GM23338 (cell line): Measurements from ENCODE around the gene FHOD1. TPM values are rescaled to one million over a fixed set of nuclear protein-coding genes. Genes with fewer than 3 reads are reported as not detected.

Experiments
- ATAC-seq: fragments of 200-7000 bp; cut with Tn5 transposase; 3 replicates; pipeline ENCODE4 v1.9.1; 2020
- DNase-seq: peaks from one replicate; pipeline ENCODE4 v3.0.0-alpha.2; 2015; ENCODE audit warnings: low spot score
- H2AFZ ChIP-seq: fragments of 200-600 bp; sonication (generic); 2 replicates; pipeline ENCODE4 v1.8.0; 2016; ENCODE audit warnings: antibody characterized with exemption, mild to moderate bottlenecking, moderate library complexity
- H3F3A ChIP-seq: fragments of 200-600 bp; sonication (generic); replicated peaks from 2 replicates; pipeline ENCODE4 v1.8.0; 2017; ENCODE audit warnings: antibody characterized with exemption, mixed run types, low read depth
- H3K27ac ChIP-seq: fragments of 200-600 bp; sonication (generic); 2 replicates; pipeline ENCODE4 v1.6.1; 2016; ENCODE audit warnings: low read depth
- H3K27me3 ChIP-seq: fragments of 200-600 bp; sonication (generic); 2 replicates; pipeline ENCODE4 v1.8.0; 2016; ENCODE audit warnings: mild to moderate bottlenecking, mixed run types, moderate library complexity; ENCODE audit not compliant: insufficient read depth
- H3K36me3 ChIP-seq: fragments of 200-600 bp; sonication (generic); 2 replicates; pipeline ENCODE4 v1.8.0; 2016; ENCODE audit warnings: mild to moderate bottlenecking; ENCODE audit not compliant: insufficient read depth
- H3K4me1 ChIP-seq: fragments of 200-600 bp; sonication (generic); 2 replicates; pipeline ENCODE4 v1.8.0; 2016; ENCODE audit warnings: mild to moderate bottlenecking, moderate library complexity; ENCODE audit not compliant: insufficient read depth
- H3K4me2 ChIP-seq: fragments of 200-600 bp; sonication (generic); 2 replicates; pipeline ENCODE4 v1.7.1; 2017; ENCODE audit warnings: mixed run types
- H3K4me3 ChIP-seq: fragments of 200-600 bp; sonication (generic); 2 replicates; pipeline ENCODE4 v1.6.1; 2016; ENCODE audit warnings: mixed run types
- H3K79me2 ChIP-seq: fragments of 200-600 bp; sonication (generic); replicated peaks from 2 replicates; pipeline ENCODE4 v1.8.0; 2017; ENCODE audit warnings: mild to moderate bottlenecking; ENCODE audit not compliant: insufficient read depth
- H3K9me2 ChIP-seq: fragments of 200-600 bp; sonication (generic); 2 replicates; pipeline ENCODE4 v1.8.0; 2017; ENCODE audit not compliant: insufficient read depth
- H4K20me1 ChIP-seq: fragments of 200-600 bp; sonication (generic); replicated peaks from 2 replicates; pipeline ENCODE4 v1.8.0; 2017; ENCODE audit warnings: mild to moderate bottlenecking; ENCODE audit not compliant: insufficient read depth
- H3K27ac Mint-ChIP-seq: 2 replicates; pipeline ENCODE4 v1.8.0; 2020; ENCODE audit warnings: inconsistent platforms, mild to moderate bottlenecking, moderate library complexity, mixed read lengths
- H3K27me3 Mint-ChIP-seq: 3 replicates; pipeline ENCODE4 v1.8.0; 2022; ENCODE audit warnings: low read depth, mild to moderate bottlenecking, moderate library complexity, mixed read lengths, inconsistent platforms; ENCODE audit not compliant: insufficient read depth, poor library complexity
- H3K36me3 Mint-ChIP-seq: 3 replicates; pipeline ENCODE4 v1.8.0; 2021; ENCODE audit warnings: low read depth, mild to moderate bottlenecking, inconsistent platforms, moderate library complexity, mixed read lengths
- H3K4me1 Mint-ChIP-seq: 3 replicates; pipeline ENCODE4 v1.8.0; 2020; ENCODE audit warnings: mild to moderate bottlenecking, inconsistent platforms, mixed read lengths
- H3K4me3 Mint-ChIP-seq: 3 replicates; pipeline ENCODE4 v1.8.0; 2021; ENCODE audit warnings: moderate library complexity, mild to moderate bottlenecking, inconsistent platforms, mixed read lengths
- H3K9me3 Mint-ChIP-seq: 3 replicates; pipeline ENCODE4 v1.8.0; 2020; ENCODE audit warnings: moderate library complexity, mild to moderate bottlenecking, inconsistent platforms, mixed read lengths
- CREB1 ChIP-seq: fragments of 250-450 bp; sonication (Bioruptor Pico); IDR thresholded peaks from 2 replicates; pipeline ENCODE4 v1.5.0; 2020; ENCODE audit warnings: low read depth, mild to moderate bottlenecking, moderate library complexity
- CTCF ChIP-seq, 2 experiments: fragments of 200-600 bp in 1 of 2; sonication (generic) in 1 of 2; conservative IDR thresholded peaks; 2 replicates each; pipeline versions ENCODE4 v1.5.1 to v1.6.1; 2016 to 2017; ENCODE audit warnings: antibody characterized with exemption in 2 of 2, low read depth in 2 of 2, mild to moderate bottlenecking in 2 of 2, moderate library complexity in 1 of 2
- EZH2 ChIP-seq: fragments of 200-600 bp; sonication (generic); IDR thresholded peaks from one replicate; pipeline ENCODE4 v1.8.0; 2017; ENCODE audit warnings: antibody characterized with exemption, mild to moderate bottlenecking, low read depth; ENCODE audit not compliant: unreplicated experiment
- NANOG ChIP-seq: IDR thresholded peaks from 2 replicates; pipeline ENCODE4 v1.6.1; 2016; ENCODE audit warnings: antibody characterized with exemption, borderline replicate concordance
- REST ChIP-seq: IDR thresholded peaks from one replicate; pipeline ENCODE4 v1.6.1; 2018; ENCODE audit warnings: antibody characterized with exemption; ENCODE audit not compliant: unreplicated experiment
- STAT1 ChIP-seq: IDR thresholded peaks from one replicate; pipeline ENCODE4 v1.6.1; 2016; ENCODE audit warnings: antibody characterized with exemption; ENCODE audit not compliant: unreplicated experiment
- ZNF331 ChIP-seq: fragments of 250-450 bp; sonication (Bioruptor Pico); IDR thresholded peaks from 2 replicates; pipeline ENCODE4 v1.5.0; 2020; ENCODE audit warnings: low read depth, mild to moderate bottlenecking, moderate library complexity
- ZNF462 ChIP-seq: fragments of 250-450 bp; sonication (Bioruptor Pico); IDR thresholded peaks from 2 replicates; pipeline ENCODE4 v1.5.0; 2020; ENCODE audit warnings: mild to moderate bottlenecking, moderate library complexity
- polyA plus RNA-seq: library from polyadenylated mRNA; unstranded; fragments of >200 nt; fragmentation: Nextera tagmentation; extraction: Ambion mirVana; gene quantifications from 2 replicates; pipeline ENCODE4 v1.2.1, GENCODE V29; 2016
- total RNA-seq: library from RNA; depleted of rRNA; stranded (reverse); fragments of >200 nt; shearing (Covaris generic); gene quantifications from 2 replicates; pipeline ENCODE4 v1.2.3, GENCODE V29; 2014

Gene FHOD1
- total and polyA plus RNA-seq, 2 experiments from 2014 or later = 26.2 to 52.7 TPM

DNA sequence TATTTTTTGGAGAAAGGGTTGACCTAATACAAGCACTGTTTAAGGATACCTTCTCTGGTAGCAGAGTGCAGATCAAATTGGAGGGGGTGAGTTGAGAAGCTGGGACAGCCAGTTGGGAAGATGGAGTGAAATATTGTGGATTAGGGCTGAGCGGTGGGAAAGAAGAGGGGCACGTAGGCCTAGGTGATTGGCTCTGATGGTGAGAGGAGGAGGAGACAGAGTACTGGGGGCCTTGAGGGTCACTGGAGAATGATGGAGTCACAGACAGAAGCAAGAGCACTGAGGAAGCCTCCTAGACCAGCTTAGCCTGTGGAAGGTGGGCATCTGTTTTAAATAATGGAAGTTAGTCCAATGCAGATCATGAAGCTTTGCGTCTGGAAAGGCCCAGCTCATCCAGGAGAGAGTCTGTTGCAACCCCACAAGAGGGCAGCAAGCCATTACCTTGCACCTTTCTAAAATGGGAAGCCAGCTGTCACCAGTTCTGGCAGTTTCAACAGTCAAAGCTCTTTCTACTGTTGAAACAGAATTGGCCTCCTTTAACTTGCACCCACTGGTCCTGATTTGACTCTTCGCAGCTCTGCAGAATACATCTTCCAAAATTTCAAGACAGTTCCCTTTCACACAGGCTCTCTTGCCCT lies 13.3 kb upstream of the FHOD1 start:
- Histone ChIP-seq H3K4me2 (no peak overlapping the region), H3K4me1 (no peaks in the 10 kb centered on the region), H3K9me2 (no peaks in the 10 kb centered on the region), H3K79me2 (no peaks in the 10 kb centered on the region), H2AFZ (no peak overlapping the region), H3K27ac (no peak overlapping the region), H3K4me3 (no peak overlapping the region), H3K27me3 (no peaks in the 10 kb centered on the region), H4K20me1 (no peaks in the 10 kb centered on the region; the same call in 1 of the 2 replicates), H3F3A (no peaks in the 10 kb centered on the region), H3K36me3 (no peaks in the 10 kb centered on the region)
- Mint-ChIP-seq H3K36me3 (peaks cover 5% of the 10 kb centered on the region; the same call in 2 of the 3 replicates), H3K4me3 (no peak overlapping the region), H3K4me1 (peaks cover 4% of the 10 kb centered on the region), H3K27ac (peak overlapping the region; percentile 60; the same call in 1 of the 2 replicates), H3K9me3 (no peaks in the 10 kb centered on the region), H3K27me3 (peaks cover 16% of the 10 kb centered on the region)
- DNase-seq = peak; percentile 65
- TF ChIP-seq CTCF (conservative IDR thresholded peaks at IDR 0.05; ENCODE audit: low read depth in 2 of 2) = peak; percentile 54 to 76
- no peak for TF ChIP-seq ZNF331 (CRISPR knock-in tag)
- no peak for TF ChIP-seq STAT1
- peak; percentile 74 for ATAC-seq

DNA sequence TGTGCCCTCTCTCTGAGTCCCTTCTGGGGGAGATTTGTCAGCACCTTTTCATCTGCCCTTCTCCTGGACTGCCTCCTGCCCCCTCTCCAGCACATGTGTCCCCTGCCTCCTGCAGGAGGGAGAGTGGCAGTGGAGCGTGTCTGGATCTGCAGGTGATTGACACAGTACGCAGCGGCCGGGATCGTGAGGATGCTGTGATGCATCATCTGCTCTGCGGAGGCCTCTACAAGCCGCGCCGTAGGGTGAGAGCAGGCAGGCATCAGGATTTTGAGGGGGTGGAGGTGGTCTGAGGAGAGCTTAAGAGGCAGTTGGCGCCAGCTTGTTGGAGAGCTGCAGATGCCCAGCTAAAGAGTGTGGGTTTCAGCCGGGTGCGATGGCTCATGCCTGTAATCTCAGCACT lies 12.4 kb upstream of the FHOD1 start:
- Histone ChIP-seq H4K20me1 (no peaks in the 10 kb centered on the region; the same call in 1 of the 2 replicates), H3K36me3 (no peaks in the 10 kb centered on the region), H2AFZ (no peak overlapping the region), H3F3A (no peaks in the 10 kb centered on the region), H3K27me3 (no peaks in the 10 kb centered on the region), H3K9me2 (no peaks in the 10 kb centered on the region), H3K4me3 (no peak overlapping the region), H3K79me2 (no peaks in the 10 kb centered on the region), H3K4me1 (no peaks in the 10 kb centered on the region), H3K4me2 (no peak overlapping the region), H3K27ac (no peak overlapping the region)
- Mint-ChIP-seq H3K36me3 (peaks cover 5% of the 10 kb centered on the region; the same call in 2 of the 3 replicates), H3K4me1 (peaks cover 4% of the 10 kb centered on the region), H3K27me3 (peaks cover 16% of the 10 kb centered on the region), H3K9me3 (no peaks in the 10 kb centered on the region), H3K4me3 (no peak overlapping the region), H3K27ac (no peak overlapping the region)
- no peak for TF ChIP-seq EZH2
- no peak for TF ChIP-seq REST
- no peak for TF ChIP-seq CREB1 (CRISPR knock-in tag)
- TF ChIP-seq NANOG = no peak
- TF ChIP-seq ZNF462 (CRISPR knock-in tag) = no peak
- no peak for ATAC-seq
- DNase-seq = no peak
